ENCODE measurements around the gene WDFY4.
A peak's percentile ranks its signal among the peaks of the same experiment; 100 is the strongest.

DNA sequence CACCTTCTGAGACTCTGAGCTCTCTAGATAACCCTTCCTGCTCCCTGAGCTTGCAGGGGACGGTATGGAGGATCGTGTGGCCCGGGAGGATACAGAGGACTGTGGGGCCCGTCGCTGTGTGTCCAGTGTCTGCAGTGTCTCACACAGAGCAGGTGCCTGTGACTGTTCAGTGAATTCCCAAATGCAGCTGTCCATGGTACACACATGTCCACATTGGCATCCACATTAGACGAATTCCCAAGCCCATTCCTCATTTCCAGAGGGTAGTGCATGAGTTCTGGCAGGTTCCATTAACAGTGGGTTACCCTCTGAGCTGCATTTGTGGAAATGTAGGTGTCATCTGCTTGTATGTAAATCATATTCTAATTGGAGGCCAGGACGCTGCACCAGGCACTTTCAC is 39.5 kb downstream of the WDFY4 start:
- TF ChIP-seq TAF1 (IDR thresholded peaks at IDR 0.05; ENCODE audit: borderline replicate concordance, insufficient read depth, low read length) (no peak), REST (IDR thresholded peaks at IDR 0.05; ENCODE audit: insufficient read depth in 1 of 2, low read depth in 2 of 2, low read length in 2 of 2) (peak in 1 of 2 experiments; percentile 80; a peak in 2 of 4 replicates), SIN3A (IDR thresholded peaks at IDR 0.05; ENCODE audit: borderline replicate concordance, insufficient read depth, low read length) (no peak), POLR2AphosphoS5 (IDR thresholded peaks at IDR 0.05; ENCODE audit: low read depth, low read length) (no peak)
